GM18499 (cell line): ENCODE measurements around the gene ANAPC16.
A peak's percentile ranks its signal among the peaks of the same experiment; 100 is the strongest.

Experiments used
- ATAC-seq: cut with Tn5 transposase; IDR thresholded peaks from one replicate; pipeline ENCODE4 v1.9.1; 2021; ENCODE audit warnings: moderate number of reproducible peaks; ENCODE audit not compliant: insufficient read depth, unreplicated experiment

The ANAPC16 gene

DNA sequence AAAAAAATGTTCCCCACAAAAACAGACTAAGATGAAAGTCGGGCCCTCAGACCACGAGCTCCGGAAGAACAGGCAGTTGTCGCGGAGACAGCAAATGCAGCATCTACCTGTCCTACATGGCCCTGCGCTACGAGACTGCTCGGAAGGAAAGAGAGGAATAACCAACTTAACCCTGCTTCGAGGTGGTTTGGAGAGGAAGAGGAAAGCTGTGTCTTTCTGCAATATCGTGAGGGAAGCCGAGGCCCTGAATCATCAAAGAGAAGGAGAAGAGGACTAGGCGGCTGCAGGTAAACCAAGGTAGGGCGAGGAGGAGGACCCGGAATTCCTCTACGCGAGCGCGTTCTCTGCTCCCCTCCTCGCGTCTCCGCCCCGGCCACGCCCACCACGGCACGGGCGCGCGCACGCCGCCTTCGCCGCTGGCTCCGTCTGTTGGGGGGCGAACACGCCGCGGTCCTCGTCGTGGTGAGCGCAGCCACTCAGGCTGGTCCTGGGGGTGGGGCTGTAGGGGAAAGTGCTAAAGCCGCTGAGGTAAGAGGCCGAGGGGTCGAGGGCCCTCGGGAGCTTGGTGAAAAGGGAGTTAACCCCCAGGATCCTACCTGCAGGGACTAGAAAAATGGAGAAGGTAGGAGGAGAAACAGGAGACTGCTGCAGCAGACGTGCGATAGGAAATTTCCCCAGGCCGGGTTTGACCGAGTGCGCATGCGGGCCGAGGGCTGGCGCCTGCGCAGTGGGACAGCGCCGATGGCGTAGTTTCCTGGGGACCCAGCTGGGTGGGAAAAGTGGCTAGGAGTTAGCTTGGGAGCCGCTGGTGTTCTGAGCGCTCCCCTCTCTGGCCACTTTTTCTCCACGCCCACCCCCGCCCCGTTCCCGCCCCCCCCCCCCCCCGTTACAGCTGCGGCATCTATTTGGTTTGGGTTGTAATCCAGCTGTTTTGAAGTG lies at the start of gene ANAPC16, which contains the start of gene ASCC1:
Gene ANAPC16 (plus strand): TSS at position 402 of the 939 bp plus-strand sequence. CDS start 7,903 bp downstream, outside the sequence.
Gene ASCC1 (minus strand): TSS at position 666 of the 939 bp plus-strand sequence. CDS start 2,978 bp downstream, outside the sequence.
- ATAC-seq = peak; percentile 44

DNA sequence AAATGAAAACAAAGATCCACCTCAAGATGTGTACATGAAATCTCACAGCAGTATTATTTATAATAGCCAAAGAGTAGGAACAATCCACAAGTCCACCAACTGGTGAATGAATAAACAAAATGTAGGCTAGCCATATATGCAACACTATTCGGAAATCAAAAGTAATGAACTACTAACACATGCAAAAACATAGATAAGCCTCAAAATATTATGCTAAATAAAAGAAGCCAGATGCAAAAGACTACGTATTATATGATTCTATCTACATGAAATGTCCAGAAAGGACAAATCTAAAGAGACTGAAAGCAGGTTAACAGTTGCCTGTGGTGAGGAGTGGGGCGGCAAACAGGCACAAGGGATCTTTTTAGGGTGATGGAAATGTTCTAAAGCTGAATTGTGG lies 48.7 kb upstream of the ANAPC16 start:
- ATAC-seq = no peak

DNA sequence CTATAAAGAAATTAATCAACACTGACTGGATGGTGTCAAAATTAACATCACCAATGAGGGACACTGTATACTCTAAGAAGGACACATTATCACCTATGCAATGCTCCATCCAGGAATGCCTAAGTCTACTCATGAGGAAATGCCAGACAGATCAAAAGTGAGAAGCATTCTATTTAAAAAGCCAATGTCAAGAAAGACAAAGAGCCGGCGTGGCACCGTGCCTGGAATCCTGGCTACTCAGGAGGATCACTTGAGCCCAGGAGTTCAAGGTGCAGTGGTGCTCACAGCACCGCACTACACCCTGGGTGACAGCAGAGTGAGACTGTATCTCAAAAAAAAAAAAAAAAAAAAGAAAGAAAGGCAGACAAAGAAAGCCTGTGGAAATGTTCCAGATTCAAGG lies 45.5 kb upstream of the ANAPC16 start:
- ATAC-seq = no peak

DNA sequence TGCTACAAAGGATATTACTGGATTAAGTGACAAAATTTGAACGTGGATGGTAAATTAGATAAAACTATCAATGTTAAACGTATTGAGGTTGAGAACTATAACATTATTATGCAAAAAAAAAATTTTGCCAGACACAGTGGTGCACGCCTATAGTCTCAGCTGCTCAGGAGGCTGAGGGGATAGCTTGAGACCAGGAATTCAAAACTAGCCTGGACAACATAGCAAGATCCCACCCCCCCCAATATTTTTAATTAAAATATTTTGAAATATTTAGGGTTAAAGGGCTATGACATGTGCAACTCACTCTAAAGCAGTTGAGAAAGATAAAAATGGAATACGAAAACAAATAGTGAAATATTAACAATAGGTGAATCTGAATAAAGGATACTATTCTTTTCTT lies 45.1 kb upstream of the ANAPC16 start:
- ATAC-seq = no peak

DNA sequence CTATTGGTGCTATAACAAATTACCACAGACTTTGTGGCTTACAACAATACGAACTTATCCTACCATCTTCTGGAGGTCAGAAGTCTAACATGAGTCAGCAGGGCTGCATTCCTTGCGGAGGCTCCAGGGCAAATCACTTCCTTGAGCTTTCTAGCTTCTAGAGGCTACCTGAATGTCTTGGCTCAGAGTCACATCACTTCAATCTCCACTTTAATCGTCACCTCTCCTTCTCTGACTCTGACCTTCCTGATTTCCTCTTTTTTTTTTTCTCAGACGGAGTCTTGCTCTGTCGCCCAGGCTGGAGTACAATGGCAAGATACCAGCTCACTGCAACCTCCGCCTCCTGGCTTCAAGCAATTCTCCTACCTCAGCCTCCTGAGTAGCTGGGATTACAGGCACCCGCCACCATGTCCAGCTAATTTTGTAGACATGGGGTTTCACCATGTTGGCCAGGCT lies 44.6 kb upstream of the ANAPC16 start:
- no peak for ATAC-seq

DNA sequence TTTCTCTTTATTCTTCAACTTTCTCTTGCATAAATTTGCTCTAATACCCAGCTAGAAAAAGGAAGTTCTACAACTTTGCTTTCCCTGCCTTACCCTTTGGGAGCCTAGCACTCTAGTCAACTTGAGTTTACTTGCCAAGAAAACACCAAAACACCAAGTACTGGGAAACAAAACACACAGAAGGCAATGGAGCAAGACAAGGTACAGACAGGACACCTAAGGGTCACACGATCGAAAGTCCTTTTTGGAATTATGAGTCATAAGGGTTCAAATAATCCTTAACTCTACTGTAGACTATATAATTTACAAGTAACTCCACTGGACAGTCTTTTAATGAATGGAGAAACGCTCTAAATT lies 42.6 kb upstream of the ANAPC16 start:
- ATAC-seq = no peak

DNA sequence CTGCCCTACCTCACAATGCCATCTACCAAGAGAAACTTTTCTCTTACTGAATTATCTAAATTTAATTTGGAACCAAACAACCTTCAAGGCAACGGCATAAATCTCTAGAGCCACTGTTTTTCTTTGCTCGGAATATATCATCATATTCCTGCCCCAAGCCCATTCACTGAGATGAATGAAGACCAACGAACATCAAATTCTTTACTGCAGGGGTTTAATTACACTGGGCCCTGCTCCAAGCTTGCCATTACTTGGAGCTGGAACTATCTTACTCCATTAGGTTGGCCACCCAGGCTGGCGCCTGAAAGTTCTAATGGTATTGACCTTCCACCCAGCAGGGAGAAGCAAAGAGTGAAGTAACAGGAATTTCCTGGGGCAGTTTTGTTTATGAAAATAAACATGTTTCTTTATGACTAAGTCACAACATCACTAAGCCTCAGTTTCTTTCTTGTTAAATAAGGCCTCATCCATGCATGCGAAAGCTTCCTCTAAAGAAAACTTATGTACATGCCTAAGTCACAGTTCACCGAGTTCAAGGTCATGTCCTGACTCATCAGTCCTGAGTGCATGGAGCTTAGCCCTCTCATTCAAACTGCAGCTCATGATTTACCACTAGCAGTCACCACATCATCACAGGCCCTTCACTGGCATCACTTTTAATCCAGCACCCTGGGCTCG lies 42.1 kb upstream of the ANAPC16 start:
- ATAC-seq = no peak

DNA sequence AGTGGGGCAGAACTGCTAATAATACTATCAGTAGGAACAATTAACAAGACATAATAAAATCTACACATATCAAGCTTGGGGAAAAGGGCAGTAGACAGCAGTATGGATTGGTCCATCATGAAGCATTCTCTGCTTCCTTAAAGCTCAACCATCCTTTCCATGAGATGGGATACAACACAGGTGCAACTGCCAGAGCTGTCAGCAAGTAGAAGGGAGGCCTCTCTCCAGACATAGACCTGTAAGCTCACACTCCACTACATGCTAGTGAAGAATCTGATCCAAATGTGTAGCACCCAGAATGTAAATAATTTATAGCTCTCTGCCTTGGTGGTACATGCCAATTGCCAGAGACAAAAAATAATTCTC lies 41.5 kb upstream of the ANAPC16 start:
- ATAC-seq = no peak

DNA sequence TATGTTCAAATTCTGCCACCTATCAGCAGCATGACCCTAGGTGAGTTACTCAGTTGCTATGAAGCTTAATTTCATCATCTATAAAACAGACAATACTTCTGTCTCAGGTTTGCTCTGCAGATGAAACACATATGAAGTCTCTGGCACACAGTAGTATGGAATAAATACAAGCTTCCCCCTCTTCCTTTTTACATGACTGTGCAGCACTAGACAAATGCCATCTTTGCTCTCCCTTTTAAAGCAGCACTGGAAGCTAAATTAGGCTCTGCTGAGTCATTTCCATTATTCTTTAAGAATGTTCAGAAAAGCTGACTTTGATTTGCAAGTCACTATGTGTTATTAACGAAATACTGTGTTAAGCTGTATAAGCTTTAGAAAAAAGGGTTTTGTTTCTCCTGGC lies 40.7 kb upstream of the ANAPC16 start:
- ATAC-seq = no peak

DNA sequence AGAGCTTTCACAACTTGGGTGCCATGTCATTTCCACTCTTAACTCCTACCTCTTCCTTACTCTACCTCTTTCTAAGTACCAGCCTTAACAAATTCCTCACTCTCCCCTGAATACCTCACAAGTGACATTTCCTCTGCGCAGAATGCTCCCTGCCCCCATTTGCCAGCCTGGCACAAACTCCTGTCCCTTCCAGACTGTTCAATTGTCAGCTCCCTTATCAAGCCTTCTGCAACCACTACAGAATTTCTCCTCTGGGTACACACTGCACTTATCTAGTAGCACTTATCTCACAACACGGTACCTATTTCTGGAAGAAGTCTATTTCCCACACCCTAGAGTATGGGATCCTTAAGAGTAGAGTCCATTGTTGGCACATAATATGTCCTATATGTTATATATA lies 39.1 kb upstream of the ANAPC16 start:
- ATAC-seq = no peak

- no peak for ATAC-seq
These were observed 38.4 kb upstream of the ANAPC16 start for GRCh38 chr10:72177454-72177853.

- ATAC-seq = no peak
These were observed 31.7 kb upstream of the ANAPC16 start for GRCh38 chr10:72184156-72184555.

GRCh38 chr10:72186258-72186981 lies 29.4 kb upstream of the ANAPC16 start:
- no peak for ATAC-seq

DNA sequence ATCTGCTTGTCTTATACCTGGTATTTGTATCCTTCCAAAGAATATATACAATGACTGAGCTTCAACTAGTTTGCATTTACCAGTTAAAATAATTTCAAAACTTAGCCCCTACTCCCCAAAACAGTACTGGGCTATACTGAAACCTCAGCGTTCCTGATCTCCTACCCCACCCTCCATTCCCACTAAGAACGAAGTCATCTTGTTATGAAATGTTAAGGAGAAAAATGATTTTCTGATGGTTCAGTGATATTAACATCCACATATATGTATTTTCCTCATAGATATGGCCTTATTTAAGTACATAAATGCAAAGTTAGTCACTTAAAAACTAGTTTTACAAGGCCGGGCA lies 28.9 kb upstream of the ANAPC16 start:
- ATAC-seq = no peak

- ATAC-seq = no peak
These were observed 20.9 kb upstream of the ANAPC16 start for GRCh38 chr10:72194949-72195348.

- ATAC-seq = no peak
These were observed 14.9 kb upstream of the ANAPC16 start for GRCh38 chr10:72200883-72201282.

GRCh38 chr10:72201293-72201692 lies 14.5 kb upstream of the ANAPC16 start:
- ATAC-seq = no peak

- no peak for ATAC-seq
These were observed 11.5 kb upstream of the ANAPC16 start for GRCh38 chr10:72204296-72204695.

DNA sequence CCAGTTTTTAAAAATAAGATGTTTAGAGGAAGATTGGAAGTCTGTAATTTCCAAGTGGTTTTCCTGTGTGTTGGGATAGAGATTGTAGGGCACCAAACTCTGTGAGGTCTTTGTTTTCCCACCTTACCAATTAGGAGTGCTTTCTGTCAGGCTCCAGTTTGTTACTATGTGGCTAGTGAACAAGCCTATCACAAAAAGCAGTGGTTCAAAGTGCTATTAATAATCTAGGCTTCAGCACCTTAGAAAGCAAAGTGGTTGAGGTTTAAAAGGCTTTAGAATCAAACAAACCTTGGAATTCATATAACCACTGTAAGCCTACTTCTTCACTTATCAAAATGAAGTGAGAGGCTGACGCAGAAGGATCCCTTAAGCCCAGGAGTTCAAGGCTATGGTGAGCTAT lies 11.1 kb upstream of the ANAPC16 start:
- no peak for ATAC-seq

DNA sequence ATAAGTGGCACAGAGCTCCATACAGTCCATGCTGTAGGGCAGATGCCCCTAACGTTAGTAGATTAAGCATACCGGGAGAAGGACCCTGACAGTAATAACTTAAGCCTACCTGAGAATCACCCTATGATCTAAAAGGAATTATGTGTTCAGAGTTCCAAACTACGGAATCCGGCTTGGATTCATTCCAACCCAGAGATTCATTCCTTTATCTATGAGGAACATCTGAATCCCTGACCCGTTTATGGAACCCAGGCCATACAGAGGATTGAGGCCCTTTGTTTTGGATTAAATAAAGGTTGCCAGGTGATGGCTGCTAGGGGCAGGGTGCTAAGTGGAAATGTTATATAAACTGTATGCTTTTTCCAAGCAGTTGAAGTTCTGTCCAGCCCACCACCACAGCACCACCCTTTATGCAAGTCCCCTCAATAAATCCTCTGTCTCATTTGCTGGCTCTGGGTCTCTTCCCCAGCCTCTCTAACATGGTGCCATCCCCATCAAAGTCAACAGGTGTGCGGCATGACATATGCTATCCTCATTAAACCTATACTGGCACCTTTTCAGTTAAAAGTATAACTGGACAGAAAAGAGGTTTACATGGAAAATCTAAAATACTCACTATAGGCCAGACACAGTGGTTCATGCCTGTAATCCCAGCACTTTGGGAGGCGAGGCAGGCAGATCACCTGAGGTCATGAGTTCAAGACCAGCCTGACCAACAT lies 9.1 kb upstream of the ANAPC16 start:
- ATAC-seq = no peak
